ENCODE results near the gene ALG14.
A peak's percentile ranks its signal among the peaks of the same experiment; 100 is the strongest.

The ALG14 gene

DNA sequence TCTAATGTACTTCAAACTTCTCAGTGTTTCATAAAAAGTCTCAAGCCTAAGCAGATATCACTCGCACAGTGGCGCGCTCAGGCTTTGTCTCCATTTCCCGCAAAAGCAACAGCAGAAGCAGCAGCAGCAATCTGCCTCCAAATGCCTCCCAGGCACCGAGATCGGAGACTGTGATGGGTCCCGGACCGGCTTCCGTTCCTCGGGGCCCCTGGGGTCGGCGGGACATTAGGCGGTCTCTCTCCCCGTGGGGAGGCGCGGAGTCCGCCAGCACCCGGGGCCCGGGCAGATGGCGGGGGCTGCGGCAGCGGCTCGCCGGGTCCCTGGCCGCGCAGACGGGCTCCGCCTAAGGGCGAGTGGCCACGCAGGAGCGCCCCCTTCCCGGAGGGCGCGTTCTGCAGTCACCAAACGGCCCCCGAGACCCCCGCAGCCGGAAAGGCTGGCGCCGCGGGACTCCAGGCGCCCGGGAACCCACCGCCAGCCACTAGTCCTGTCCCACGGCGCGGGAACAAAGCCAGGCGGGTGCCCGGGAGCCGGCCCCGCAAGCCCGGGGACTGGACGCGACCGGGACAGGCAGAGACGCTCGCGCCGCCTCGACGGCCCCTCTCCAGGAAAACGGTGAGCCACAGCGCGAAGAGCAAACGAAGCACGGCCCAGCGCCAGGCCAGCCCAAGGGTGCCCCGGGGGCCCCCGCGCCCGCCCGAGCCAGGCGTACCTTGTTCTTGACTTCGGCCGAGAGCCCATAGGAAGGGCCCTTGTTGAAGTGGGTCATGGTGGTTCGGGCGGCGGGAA is 146.4 kb downstream of the ALG14 start:
- ATAC-seq: peak; percentile 21 to 27

DNA sequence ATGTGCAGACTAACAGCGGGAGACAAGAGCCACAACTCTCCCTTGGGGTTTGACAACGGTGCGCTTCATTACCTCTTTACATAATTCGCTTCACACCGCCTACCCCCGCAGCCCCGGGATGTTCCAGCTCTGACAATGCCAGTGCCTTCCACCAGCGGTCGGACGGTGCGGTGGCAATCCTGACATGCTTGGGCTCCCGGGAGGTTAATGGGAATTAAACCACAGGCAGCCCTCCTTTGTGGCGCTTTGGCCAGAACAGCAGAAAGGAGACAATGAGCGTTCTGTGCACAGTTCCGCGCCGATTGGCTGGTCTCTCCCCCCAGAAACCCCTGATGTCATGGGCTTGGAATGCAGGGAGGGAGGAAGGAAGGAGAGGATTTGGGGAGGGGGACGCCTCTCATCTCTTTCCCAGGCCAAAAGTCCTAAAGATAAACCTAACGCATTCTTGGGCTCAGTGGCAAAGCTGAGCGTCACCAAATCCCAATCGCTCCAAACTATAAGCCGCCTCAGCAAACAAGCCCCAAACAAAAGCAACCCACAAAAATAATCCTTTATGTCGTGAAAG is 147.1 kb downstream of the ALG14 start:
- ATAC-seq: no peak

DNA sequence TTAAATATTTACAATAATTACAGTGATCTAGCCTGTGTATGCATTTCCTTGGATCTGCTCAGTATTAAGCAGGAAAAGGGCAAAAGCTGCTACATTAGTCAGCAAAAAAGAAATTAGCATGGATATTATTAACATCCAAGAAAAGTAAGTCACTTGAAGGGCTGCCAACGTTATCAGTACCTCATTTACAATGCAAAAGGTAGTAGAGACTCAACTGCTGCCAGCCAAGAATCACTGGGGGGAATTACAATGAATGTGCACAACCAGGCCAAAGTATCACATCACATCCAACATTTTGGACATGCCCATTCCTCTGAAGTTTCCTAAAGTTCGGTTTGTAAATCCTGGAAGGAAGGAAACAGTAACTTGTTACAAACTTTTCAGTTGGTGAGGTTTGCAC is 147.7 kb downstream of the ALG14 start:
- ATAC-seq: no peak
